GM23248 (cell line): ENCODE measurements around the gene ACTL9. TPM values are rescaled to one million over a fixed set of nuclear protein-coding genes. Genes with fewer than 3 reads are reported as not detected.

Experiments
- DNase-seq: peaks from one replicate; pipeline ENCODE4 v3.0.0-alpha.2; 2015
- H2AFZ ChIP-seq: fragments of 200-600 bp; sonication (generic); 2 replicates; pipeline ENCODE4 v1.6.1; 2016; ENCODE audit warnings: antibody characterized with exemption
- H3F3A ChIP-seq: fragments of 200-600 bp; sonication (generic); 2 replicates; pipeline ENCODE4 v1.6.1; 2016; ENCODE audit warnings: mild to moderate bottlenecking, antibody characterized with exemption, mixed run types; ENCODE audit not compliant: insufficient read depth
- H3K27ac ChIP-seq: fragments of 200-600 bp; sonication (generic); 2 replicates; pipeline ENCODE4 v1.5.1; 2016; ENCODE audit warnings: mild to moderate bottlenecking
- H3K27me3 ChIP-seq: fragments of 200-600 bp; sonication (generic); replicated peaks from 2 replicates; pipeline ENCODE4 v1.6.1; 2016; ENCODE audit warnings: mild to moderate bottlenecking; ENCODE audit not compliant: insufficient read depth
- H3K36me3 ChIP-seq: fragments of 200-600 bp; sonication (generic); 2 replicates; pipeline ENCODE4 v1.6.1; 2016; ENCODE audit warnings: low read depth, mild to moderate bottlenecking
- H3K4me1 ChIP-seq: fragments of 200-600 bp; sonication (generic); 2 replicates; pipeline ENCODE4 v1.6.1; 2016; ENCODE audit warnings: mild to moderate bottlenecking; ENCODE audit not compliant: insufficient read depth
- H3K4me2 ChIP-seq: fragments of 200-600 bp; sonication (generic); one replicate; pipeline ENCODE4 v1.6.1; 2016; ENCODE audit warnings: mild to moderate bottlenecking; ENCODE audit not compliant: unreplicated experiment
- H3K4me3 ChIP-seq: fragments of 200-600 bp; sonication (generic); 2 replicates; pipeline ENCODE4 v1.5.1; 2016; ENCODE audit warnings: mild to moderate bottlenecking
- H3K79me2 ChIP-seq: fragments of 200-600 bp; sonication (generic); 2 replicates; pipeline ENCODE4 v1.6.1; 2016; ENCODE audit warnings: mild to moderate bottlenecking; ENCODE audit not compliant: insufficient read depth
- H3K9ac ChIP-seq: fragments of 200-600 bp; sonication (generic); 2 replicates; pipeline ENCODE4 v1.6.1; 2016; ENCODE audit warnings: mild to moderate bottlenecking
- H3K9me2 ChIP-seq: fragments of 200-600 bp; sonication (generic); 2 replicates; pipeline ENCODE4 v1.6.1; 2016; ENCODE audit warnings: mixed run types, mild to moderate bottlenecking, moderate library complexity; ENCODE audit not compliant: insufficient read depth
- H3K9me3 ChIP-seq: fragments of 200-600 bp; sonication (generic); one replicate; pipeline ENCODE4 v1.6.1; 2017; ENCODE audit warnings: low read depth
- H4K20me1 ChIP-seq: fragments of 200-600 bp; sonication (generic); 2 replicates; pipeline ENCODE4 v1.6.0; 2016; ENCODE audit not compliant: insufficient read depth
- EZH2 ChIP-seq: fragments of 200-600 bp; sonication (generic); IDR thresholded peaks from 2 replicates; pipeline ENCODE4 v1.6.1; 2018; ENCODE audit warnings: antibody characterized with exemption, mild to moderate bottlenecking; ENCODE audit not compliant: insufficient read depth, poor library complexity, severe bottlenecking
- EZH2phosphoT487 ChIP-seq: fragments of 200-600 bp; sonication (generic); IDR thresholded peaks from 2 replicates; pipeline ENCODE4 v1.6.1; 2018; ENCODE audit warnings: antibody characterized with exemption, moderate library complexity, mild to moderate bottlenecking, low read depth; ENCODE audit not compliant: insufficient read depth
- WGBS, 2 experiments: methylation state at CpG; one replicate each; pipeline ENCODE4 v1.1.6; 2015 to 2017; ENCODE audit warnings: low lambda C conversion rate in 2 of 2, low coverage in 1 of 2; ENCODE audit errors: missing lambda C conversion rate in 2 of 2; 5-methylcytosine and 5-hydroxymethylcytosine counted together
- in situ Hi-C: fragments of 300-500 bp; cut with MboI; formaldehyde crosslinking; loops from 2 replicates; pipeline ENCODE4 v1.15.0; 2020
- polyA plus RNA-seq: library from polyadenylated mRNA; unstranded; fragments of >200 nt; fragmentation: Nextera tagmentation; extraction: Ambion mirVana; gene quantifications from 2 replicates; pipeline ENCODE4 v1.2.1, GENCODE V29; 2016
- total RNA-seq: library from RNA; depleted of rRNA; stranded (reverse); fragments of >200 nt; shearing (Covaris generic); gene quantifications from 2 replicates; pipeline ENCODE4 v1.2.3, GENCODE V29; 2014

ACTL9 gene
- total and polyA plus RNA-seq, 2 experiments from 2014 or later: not detected

GRCh38 chr19:8688930-8689329 lies 9.7 kb downstream of the ACTL9 start:
- no peaks in the 10 kb centered on the region for H3K79me2 ChIP-seq

GRCh38 chr19:8686549-8686948 lies 12.0 kb downstream of the ACTL9 start:
- in situ Hi-C loops: no loop called here
- no peaks in the 10 kb centered on the region for H3K79me2 ChIP-seq
- DNase-seq: no peak

More at GRCh38 chr19:8688930-8689329, 9.7 kb downstream of the ACTL9 start:
- WGBS, 2 experiments: 88 to 92% methylated on average over 15 of the region's 15 CpGs
- TF ChIP-seq EZH2phosphoT487 (no peak), EZH2 (no peak)
- H3K4me1 ChIP-seq: no peaks in the 10 kb centered on the region
- H3K4me2 ChIP-seq: no peak overlapping the region
- DNase-seq: no peak
- no peak overlapping the region for H3K9ac ChIP-seq
- no peaks in the 10 kb centered on the region for H3K36me3 ChIP-seq
- no peak overlapping the region for H3K27ac ChIP-seq
- H3K27me3 ChIP-seq: no peaks in the 10 kb centered on the region
- H3K4me3 ChIP-seq: no peak overlapping the region
- in situ Hi-C loops: no loop called here
- H4K20me1 ChIP-seq: no peaks in the 10 kb centered on the region
- no peaks in the 10 kb centered on the region for H3K9me3 ChIP-seq
- no peak overlapping the region for H2AFZ ChIP-seq
- H3K9me2 ChIP-seq: no peaks in the 10 kb centered on the region
- H3F3A ChIP-seq: no peaks in the 10 kb centered on the region

GRCh38 chr19:8684001-8684902 lies 14.3 kb downstream of the ACTL9 start:
- Histone ChIP-seq H3K27me3 (no peaks in the 10 kb centered on the region), H3K9me3 (no peaks in the 10 kb centered on the region), H3K4me3 (no peak overlapping the region), H4K20me1 (no peaks in the 10 kb centered on the region), H3K9me2 (no peaks in the 10 kb centered on the region), H3K9ac (no peak overlapping the region), H3K36me3 (no peaks in the 10 kb centered on the region), H3K27ac (no peak overlapping the region), H2AFZ (no peak overlapping the region), H3F3A (no peaks in the 10 kb centered on the region), H3K4me2 (no peak overlapping the region), H3K4me1 (no peaks in the 10 kb centered on the region), H3K79me2 (no peaks in the 10 kb centered on the region)
- TF ChIP-seq EZH2 (no peak), EZH2phosphoT487 (no peak)
- DNase-seq: no peak
- WGBS, 2 experiments: 46 to 49% methylated on average over 21 of the region's 21 CpGs
- in situ Hi-C loops: no loop called here

More at GRCh38 chr19:8686549-8686948, 12.0 kb downstream of the ACTL9 start:
- H3K4me2 ChIP-seq: no peak overlapping the region
- H3K9me2 ChIP-seq: no peaks in the 10 kb centered on the region
- no peaks in the 10 kb centered on the region for H3K9me3 ChIP-seq
- H3K4me3 ChIP-seq: no peak overlapping the region
- no peaks in the 10 kb centered on the region for H3K36me3 ChIP-seq
- H3K27me3 ChIP-seq: no peaks in the 10 kb centered on the region
- H3K27ac ChIP-seq: no peak overlapping the region
- H3K9ac ChIP-seq: no peak overlapping the region
- H2AFZ ChIP-seq: no peak overlapping the region
- TF ChIP-seq EZH2phosphoT487 (no peak), EZH2 (no peak)
- WGBS, 2 experiments: 31 to 36% methylated on average over 5 of the region's 5 CpGs
- no peaks in the 10 kb centered on the region for H3K4me1 ChIP-seq
- no peaks in the 10 kb centered on the region for H4K20me1 ChIP-seq
- no peaks in the 10 kb centered on the region for H3F3A ChIP-seq

GRCh38 chr19:8682931-8683330 lies 15.7 kb downstream of the ACTL9 start:
- Histone ChIP-seq H3K36me3 (no peaks in the 10 kb centered on the region), H3F3A (no peaks in the 10 kb centered on the region), H3K27ac (no peak overlapping the region), H2AFZ (no peak overlapping the region), H3K79me2 (no peaks in the 10 kb centered on the region), H3K9me2 (no peaks in the 10 kb centered on the region), H3K4me1 (no peaks in the 10 kb centered on the region), H3K4me2 (no peak overlapping the region), H4K20me1 (no peaks in the 10 kb centered on the region), H3K9me3 (no peaks in the 10 kb centered on the region), H3K9ac (no peak overlapping the region), H3K4me3 (no peak overlapping the region), H3K27me3 (no peaks in the 10 kb centered on the region)
- no peak for DNase-seq
- TF ChIP-seq EZH2phosphoT487: no peak
- TF ChIP-seq EZH2: no peak
- in situ Hi-C loops: no loop called here
- 29 to 34% methylated on average over 1 of the region's 1 CpG for WGBS, 2 experiments
